GM21367 (cell line): ENCODE data around the gene CACFD1.
A peak's percentile ranks its signal among the peaks of the same experiment; 100 is the strongest.

Source experiments
- ATAC-seq: cut with Tn5 transposase; IDR thresholded peaks from one replicate; pipeline ENCODE4 v1.9.1; 2021; ENCODE audit not compliant: unreplicated experiment

CACFD1 gene

GRCh38 chr9:133459476-133460404 is at the start of gene CACFD1:
CACFD1 (plus strand) TSS chr9:133459978; CDS start chr9:133460067, 89 bp downstream.
- peak; percentile 65 for ATAC-seq

- no peak for ATAC-seq
Measured at GRCh38 chr9:133415170-133415569, 44.6 kb upstream of the CACFD1 start.

GRCh38 chr9:133417541-133418461 is 42.0 kb upstream of the CACFD1 start, which contains the start of gene REXO4:
REXO4 (minus strand) TSS chr9:133418010; CDS start chr9:133417844, 166 bp downstream.
- peak; percentile 57 for ATAC-seq

- ATAC-seq: no peak
Measured at GRCh38 chr9:133419005-133419404, 40.8 kb upstream of the CACFD1 start.

- ATAC-seq: no peak
Measured at GRCh38 chr9:133420392-133420827, 39.4 kb upstream of the CACFD1 start.

GRCh38 chr9:133421615-133422542 is 37.9 kb upstream of the CACFD1 start, which contains the start of gene ADAMTS13:
ADAMTS13 (plus strand) TSS chr9:133422367; CDS start chr9:133422444, 77 bp downstream.
- no peak for ATAC-seq

GRCh38 chr9:133423216-133423615 is 36.6 kb upstream of the CACFD1 start:
- no peak for ATAC-seq

- ATAC-seq: no peak
Measured at GRCh38 chr9:133424187-133424586, 35.6 kb upstream of the CACFD1 start.

- ATAC-seq: no peak
Measured at GRCh38 chr9:133425049-133425632, 34.6 kb upstream of the CACFD1 start.

GRCh38 chr9:133426011-133426410 is 33.8 kb upstream of the CACFD1 start:
- ATAC-seq: no peak

- no peak for ATAC-seq
Measured at GRCh38 chr9:133427658-133428348, 32.0 kb upstream of the CACFD1 start.

- ATAC-seq: no peak
Measured at GRCh38 chr9:133428617-133429101, 31.1 kb upstream of the CACFD1 start.

GRCh38 chr9:133429214-133429613 is 30.6 kb upstream of the CACFD1 start:
- ATAC-seq: no peak

GRCh38 chr9:133429641-133430161 is 30.1 kb upstream of the CACFD1 start:
- no peak for ATAC-seq

GRCh38 chr9:133430244-133430643 is 29.5 kb upstream of the CACFD1 start:
- no peak for ATAC-seq

- ATAC-seq: no peak
Measured at GRCh38 chr9:133433351-133433843, 26.4 kb upstream of the CACFD1 start.

GRCh38 chr9:133436681-133437080 is 23.1 kb upstream of the CACFD1 start:
- no peak for ATAC-seq

GRCh38 chr9:133437753-133438531 is 21.8 kb upstream of the CACFD1 start:
- ATAC-seq: no peak
